Karpas-422 (cell line): ENCODE measurements around the gene ALOX15. TPM values are rescaled to one million over a fixed set of nuclear protein-coding genes. Genes with fewer than 3 reads are reported as not detected.
"Not testable (repeated sequence)": the region's sequence is repeated elsewhere in the genome, so short reads cannot be mapped to it uniquely, and the experiment has no call there.

Experiments used
- DNase-seq: peaks from one replicate; pipeline ENCODE4 v3.0.0-alpha.2; 2015
- H2AFZ ChIP-seq: fragments of 200-600 bp; sonication (generic); 2 replicates; pipeline ENCODE4 v1.6.1; 2014; ENCODE audit warnings: antibody characterized with exemption, low read length, mixed read lengths
- H3K27ac ChIP-seq: fragments of 200-600 bp; sonication (generic); 2 replicates; pipeline ENCODE4 v1.5.1; 2014; ENCODE audit warnings: mild to moderate bottlenecking, low read length, moderate library complexity
- H3K27me3 ChIP-seq: fragments of 200-600 bp; sonication (generic); 2 replicates; pipeline ENCODE4 v1.6.1; 2014; ENCODE audit warnings: low read length, mixed read lengths
- H3K36me3 ChIP-seq: fragments of 200-600 bp; sonication (generic); 2 replicates; pipeline ENCODE4 v1.6.1; 2014; ENCODE audit warnings: low read length, mixed read lengths; ENCODE audit not compliant: insufficient read depth
- H3K4me1 ChIP-seq: fragments of 200-600 bp; sonication (generic); 2 replicates; pipeline ENCODE4 v1.6.1; 2014; ENCODE audit warnings: mild to moderate bottlenecking, low read length, mixed read lengths
- H3K4me2 ChIP-seq: fragments of 200-600 bp; sonication (generic); 2 replicates; pipeline ENCODE4 v1.6.1; 2014; ENCODE audit warnings: low read length, low read depth, mild to moderate bottlenecking; ENCODE audit not compliant: poor library complexity, severe bottlenecking
- H3K4me3 ChIP-seq: fragments of 200-600 bp; sonication (generic); 2 replicates; pipeline ENCODE4 v1.5.1; 2014; ENCODE audit warnings: mild to moderate bottlenecking, antibody characterized with exemption, low read length, mixed read lengths
- H3K79me2 ChIP-seq: fragments of 200-600 bp; sonication (generic); 2 replicates; pipeline ENCODE4 v1.6.1; 2014; ENCODE audit warnings: mild to moderate bottlenecking, low read length, mixed read lengths
- H3K9ac ChIP-seq: fragments of 200-600 bp; sonication (generic); 2 replicates; pipeline ENCODE4 v1.6.0; 2014; ENCODE audit warnings: low read length
- H3K9me2 ChIP-seq: fragments of 200-600 bp; sonication (generic), shearing (Covaris generic); replicated peaks from 2 replicates; pipeline ENCODE4 v1.6.0; 2014; ENCODE audit warnings: mild to moderate bottlenecking, low read length, moderate library complexity; ENCODE audit not compliant: insufficient read depth
- H3K9me3 ChIP-seq: fragments of 300-700, 200-600 bp; sonication (generic); 2 replicates; pipeline ENCODE4 v1.6.1; 2014; ENCODE audit warnings: low read length, mixed read lengths
- H4K20me1 ChIP-seq: fragments of 200-600 bp; sonication (generic); 2 replicates; pipeline ENCODE4 v1.6.1; 2014; ENCODE audit warnings: mild to moderate bottlenecking, antibody characterized with exemption, low read length, low read depth; ENCODE audit not compliant: insufficient read depth
- total RNA-seq: library from RNA; depleted of rRNA; stranded (reverse); fragments of >200 nt; shearing (Covaris generic); gene quantifications from 2 replicates; pipeline ENCODE4 v1.2.3, GENCODE V29; 2014; ENCODE audit warnings: low replicate concordance

ALOX15 gene
- total RNA-seq, 1 experiment from 2014 or later: 1.5 TPM

DNA sequence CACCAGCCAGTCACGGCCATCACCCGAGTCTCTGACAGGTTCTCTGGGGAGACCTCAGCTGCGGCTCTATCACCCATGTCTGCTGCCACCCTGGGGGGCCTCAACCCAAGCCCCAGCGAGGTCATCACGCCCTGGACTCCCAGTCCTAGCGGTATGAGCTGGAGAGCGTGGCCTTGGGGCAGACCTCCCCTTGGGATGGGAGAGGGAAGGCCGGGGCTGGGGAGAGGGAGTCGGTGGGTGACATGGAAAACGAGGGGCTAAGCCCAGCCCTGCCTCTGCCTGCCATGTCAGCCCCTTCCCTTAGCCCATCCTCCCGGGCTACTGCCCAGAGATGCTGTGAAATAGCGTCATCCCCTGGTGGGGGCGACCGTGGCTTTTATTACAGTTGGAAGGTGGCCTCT lies 48.5 kb downstream of the ALOX15 start:
- DNase-seq: no peak
- Histone ChIP-seq H3K9me2 (no peaks in the 10 kb centered on the region), H3K9me3 (no peaks in the 10 kb centered on the region)

DNA sequence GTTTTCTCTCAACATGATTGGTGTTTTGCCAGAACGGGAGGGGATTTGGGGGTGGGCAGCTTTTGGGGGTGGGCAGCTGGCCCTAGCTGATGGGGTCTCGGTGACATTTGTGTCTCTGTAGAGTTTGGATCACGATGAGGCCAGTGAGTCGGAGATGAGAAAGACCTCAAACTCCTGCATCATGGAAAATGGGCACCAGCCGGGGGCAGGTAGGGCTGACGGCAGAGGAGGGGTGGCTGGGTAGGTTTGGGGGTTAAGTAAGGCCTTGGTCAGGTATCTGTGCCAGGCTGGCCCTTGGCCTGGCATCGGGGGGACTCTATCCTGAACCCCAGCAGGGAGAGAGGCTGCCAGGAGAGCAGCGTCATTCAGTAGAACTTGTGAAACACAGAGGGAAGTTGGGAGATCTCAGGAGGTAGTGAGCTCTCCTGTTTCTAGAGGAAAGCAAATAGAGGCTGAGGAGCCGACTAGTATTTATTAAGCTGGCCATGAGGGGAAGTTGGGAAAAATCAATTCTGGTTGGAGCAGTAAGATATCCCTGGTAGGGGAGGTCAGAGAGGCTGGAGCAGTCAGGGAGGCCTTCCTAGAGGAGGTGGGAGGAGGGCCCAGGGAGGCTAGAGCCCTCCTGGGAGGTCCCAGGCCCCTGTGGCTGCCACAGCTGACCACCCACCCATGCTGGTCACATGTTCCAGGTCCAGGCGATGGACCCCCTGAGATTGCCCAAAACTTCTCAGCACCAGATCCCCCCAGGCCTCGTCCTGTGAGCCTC lies 49.1 kb downstream of the ALOX15 start:
- no peaks in the 10 kb centered on the region for H4K20me1 ChIP-seq
- H3K4me3 ChIP-seq: no peak overlapping the region
- no peak overlapping the region for H3K27ac ChIP-seq
- no peak overlapping the region for H3K9ac ChIP-seq
- H3K4me1 ChIP-seq: peaks cover 5% of the 10 kb centered on the region
- H2AFZ ChIP-seq: no peak overlapping the region
- no peaks in the 10 kb centered on the region for H3K9me2 ChIP-seq
- DNase-seq: no peak
- H3K79me2 ChIP-seq: no peaks in the 10 kb centered on the region
- no peaks in the 10 kb centered on the region for H3K9me3 ChIP-seq
- H3K4me2 ChIP-seq: no peak overlapping the region
- no peaks in the 10 kb centered on the region for H3K27me3 ChIP-seq
- H3K36me3 ChIP-seq: no peaks in the 10 kb centered on the region

More for the DNA sequence above, 48.5 kb downstream of the ALOX15 start:
- Histone ChIP-seq H3K9ac (no peak overlapping the region), H3K4me1 (peaks cover 5% of the 10 kb centered on the region), H3K4me2 (no peak overlapping the region), H3K79me2 (no peaks in the 10 kb centered on the region), H4K20me1 (no peaks in the 10 kb centered on the region), H3K36me3 (no peaks in the 10 kb centered on the region), H3K27me3 (no peaks in the 10 kb centered on the region), H3K4me3 (no peak overlapping the region), H3K27ac (no peak overlapping the region), H2AFZ (no peak overlapping the region)

- DNase-seq: no peak
- Histone ChIP-seq H3K27ac (no peak overlapping the region), H3K79me2 (no peaks in the 10 kb centered on the region), H4K20me1 (no peaks in the 10 kb centered on the region), H3K4me3 (no peak overlapping the region), H3K4me2 (no peak overlapping the region), H3K27me3 (no peaks in the 10 kb centered on the region), H3K9me3 (no peaks in the 10 kb centered on the region), H3K9me2 (no peaks in the 10 kb centered on the region), H3K36me3 (no peaks in the 10 kb centered on the region), H3K4me1 (peaks cover 5% of the 10 kb centered on the region), H2AFZ (no peak overlapping the region), H3K9ac (no peak overlapping the region)
Observed at GRCh38 chr17:4591529-4591928, 49.9 kb downstream of the ALOX15 start.

- no peaks in the 10 kb centered on the region for H4K20me1 ChIP-seq
- no peak for DNase-seq
- H3K4me2 ChIP-seq: no peak overlapping the region
- no peaks in the 10 kb centered on the region for H3K36me3 ChIP-seq
- H3K4me3 ChIP-seq: no peak overlapping the region
- no peaks in the 10 kb centered on the region for H3K79me2 ChIP-seq
- no peaks in the 10 kb centered on the region for H3K27me3 ChIP-seq
- H3K9me3 ChIP-seq: no peaks in the 10 kb centered on the region
- H3K4me1 ChIP-seq: peaks cover 5% of the 10 kb centered on the region
- no peaks in the 10 kb centered on the region for H3K9me2 ChIP-seq
- no peak overlapping the region for H2AFZ ChIP-seq
- H3K9ac ChIP-seq: no peak overlapping the region
- no peak overlapping the region for H3K27ac ChIP-seq
Observed at GRCh38 chr17:4590981-4591453, 50.5 kb downstream of the ALOX15 start.

- not testable (repeated sequence) for H3K4me1 ChIP-seq, H3K27me3 ChIP-seq, H3K4me3 ChIP-seq, H3K4me2 ChIP-seq, DNase-seq, H3K9me2 ChIP-seq, H3K79me2 ChIP-seq, H3K36me3 ChIP-seq, H3K27ac ChIP-seq, H3K9ac ChIP-seq, H2AFZ ChIP-seq, H3K9me3 ChIP-seq, H4K20me1 ChIP-seq
Observed at GRCh38 chr17:4590042-4590441, 51.4 kb downstream of the ALOX15 start.

- Histone ChIP-seq H3K27me3 (no peaks in the 10 kb centered on the region), H3K4me1 (no peaks in the 10 kb centered on the region; the same call in 1 of the 2 replicates), H3K9me2 (no peaks in the 10 kb centered on the region), H3K9me3 (no peaks in the 10 kb centered on the region), H3K4me3 (no peak overlapping the region), H3K36me3 (no peaks in the 10 kb centered on the region), H3K27ac (no peak overlapping the region), H3K4me2 (no peak overlapping the region), H3K79me2 (no peaks in the 10 kb centered on the region), H3K9ac (no peak overlapping the region), H4K20me1 (no peaks in the 10 kb centered on the region), H2AFZ (no peak overlapping the region)
- DNase-seq: no peak
Observed at GRCh38 chr17:4588898-4589625, 52.4 kb downstream of the ALOX15 start.

GRCh38 chr17:4588391-4588790 lies 53.1 kb downstream of the ALOX15 start:
- H3K4me2 ChIP-seq: no peak overlapping the region
- no peak overlapping the region for H3K9ac ChIP-seq
- no peaks in the 10 kb centered on the region for H3K9me3 ChIP-seq
- no peaks in the 10 kb centered on the region for H3K79me2 ChIP-seq
- H3K27me3 ChIP-seq: no peaks in the 10 kb centered on the region
- H3K4me1 ChIP-seq: no peaks in the 10 kb centered on the region; the same call in 1 of the 2 replicates
- no peak overlapping the region for H2AFZ ChIP-seq
- no peak for DNase-seq
- H3K27ac ChIP-seq: no peak overlapping the region
- no peaks in the 10 kb centered on the region for H3K9me2 ChIP-seq
- H3K36me3 ChIP-seq: no peaks in the 10 kb centered on the region
- no peaks in the 10 kb centered on the region for H4K20me1 ChIP-seq
- no peak overlapping the region for H3K4me3 ChIP-seq

DNA sequence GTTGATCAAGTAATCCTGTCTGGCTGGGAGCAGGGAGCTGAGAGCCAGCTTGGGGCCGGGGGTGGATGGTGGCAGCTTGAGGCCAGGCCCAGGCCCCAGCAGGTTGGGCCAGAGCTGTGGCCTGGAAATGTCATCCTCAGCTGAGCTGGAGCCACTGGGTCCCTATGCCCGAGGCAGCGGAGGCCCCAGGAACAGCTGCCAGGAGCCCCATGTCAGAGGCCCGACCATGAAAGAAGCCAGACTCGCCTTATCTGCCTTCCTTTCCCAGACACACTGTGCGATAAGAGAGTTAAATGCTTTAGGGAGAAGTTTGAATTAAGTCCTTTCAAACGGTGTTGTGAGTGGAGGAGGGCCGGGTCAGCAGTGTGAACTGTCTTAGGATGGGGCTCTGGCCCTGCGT lies 53.7 kb downstream of the ALOX15 start:
- no peak for DNase-seq
- Histone ChIP-seq H4K20me1 (no peaks in the 10 kb centered on the region), H3K9me3 (no peaks in the 10 kb centered on the region), H3K79me2 (no peaks in the 10 kb centered on the region), H3K4me1 (no peaks in the 10 kb centered on the region; the same call in 1 of the 2 replicates), H3K9me2 (no peaks in the 10 kb centered on the region), H3K4me3 (no peak overlapping the region), H3K27me3 (no peaks in the 10 kb centered on the region), H3K36me3 (no peaks in the 10 kb centered on the region), H3K27ac (no peak overlapping the region), H3K9ac (no peak overlapping the region), H3K4me2 (no peak overlapping the region), H2AFZ (no peak overlapping the region)
